ENCODE measurements around the gene ALDOB. TPM values are rescaled to one million over a fixed set of nuclear protein-coding genes. Genes with fewer than 3 reads are reported as not detected.

ALDOB gene
- total and polyA plus RNA-seq, 4 donors: 527 to 2,132 (median 1,808) TPM

DNA sequence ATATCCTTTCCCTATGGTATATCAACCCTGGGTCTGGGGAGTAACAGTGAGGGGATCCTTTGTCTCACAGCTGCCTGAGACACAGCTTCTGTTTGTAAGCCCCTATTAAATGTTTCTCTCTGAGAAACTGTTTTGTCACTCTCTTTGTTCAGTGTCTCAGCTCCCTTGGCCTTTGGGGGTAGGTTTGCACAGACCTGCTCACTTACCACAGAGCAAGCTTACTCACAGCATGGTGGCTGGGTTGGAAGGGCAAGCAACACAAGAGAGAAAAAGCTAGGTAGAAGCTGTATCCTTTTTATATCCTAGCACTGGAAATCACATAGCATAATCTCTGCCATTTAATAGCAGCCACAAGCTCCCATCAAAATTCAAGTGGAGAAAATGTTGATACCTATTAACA is 55.3 kb downstream of the ALDOB start:
- DNase-seq (ENCODE audit: low spot score): no peak
- H3K27ac ChIP-seq (ENCODE audit: low read depth in 1 of 2, low read length in 2 of 2): peak overlapping the region in 1 of 2 donors; percentile 0
- peaks cover 0 to 10% (median 3%) of the 10 kb centered on the region in 4 donors for H3K36me3 ChIP-seq (ENCODE audit: control insufficient read depth in 4 of 4, insufficient read depth in 3 of 4, low read depth in 1 of 4, low read length in 3 of 4)
- peaks cover 4 to 53% (median 26%) of the 10 kb centered on the region in 4 donors for H3K4me1 ChIP-seq (ENCODE audit: control insufficient read depth in 4 of 4, insufficient read depth in 4 of 4, low read length in 3 of 4)
- H3K9me3 ChIP-seq (ENCODE audit: control insufficient read depth in 4 of 4, low read length in 3 of 4): peaks cover 0 to 2% (median 0%) of the 10 kb centered on the region in 4 donors
- H3K27me3 ChIP-seq (ENCODE audit: control insufficient read depth in 4 of 4, insufficient read depth in 4 of 4, low read length in 3 of 4): no peaks in the 10 kb centered on the region
- no peak overlapping the region for H3K4me3 ChIP-seq (ENCODE audit: low read depth in 1 of 3, low read length in 3 of 3)
- no peak overlapping the region for H3K9ac ChIP-seq (ENCODE audit: low read depth in 1 of 2, low read length in 2 of 2)
- TF ChIP-seq CTCF (IDR thresholded peaks at IDR 0.05; ENCODE audit: low read depth, low read length, missing input control): no peak
- peak; percentile 4 for TF ChIP-seq YY1 (IDR thresholded peaks at IDR 0.05)

- peak overlapping the region in 1 of 2 donors; percentile 44 for H3K27ac ChIP-seq (ENCODE audit: low read depth in 1 of 2, low read length in 2 of 2)
- peaks cover 0 to 21% (median 9%) of the 10 kb centered on the region in 4 donors for H3K36me3 ChIP-seq (ENCODE audit: control insufficient read depth in 4 of 4, insufficient read depth in 3 of 4, low read depth in 1 of 4, low read length in 3 of 4)
- no peaks in the 10 kb centered on the region for H3K27me3 ChIP-seq (ENCODE audit: control insufficient read depth in 4 of 4, insufficient read depth in 4 of 4, low read length in 3 of 4)
- H3K4me1 ChIP-seq (ENCODE audit: control insufficient read depth in 4 of 4, insufficient read depth in 4 of 4, low read length in 3 of 4): peaks cover 4 to 64% (median 31%) of the 10 kb centered on the region in 4 donors
- no peak for DNase-seq (ENCODE audit: low spot score)
- WGBS: 59% methylated on average over 6 of the region's 6 CpGs
- H3K9me3 ChIP-seq (ENCODE audit: control insufficient read depth in 4 of 4, low read length in 3 of 4): no peaks in the 10 kb centered on the region
- H3K9ac ChIP-seq (ENCODE audit: low read depth in 1 of 2, low read length in 2 of 2): no peak overlapping the region
- TF ChIP-seq, protein P1, sequence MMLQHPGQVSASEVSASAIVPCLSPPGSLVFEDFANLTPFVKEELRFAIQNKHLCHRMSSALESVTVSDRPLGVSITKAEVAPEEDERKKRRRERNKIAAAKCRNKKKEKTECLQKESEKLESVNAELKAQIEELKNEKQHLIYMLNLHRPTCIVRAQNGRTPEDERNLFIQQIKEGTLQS (IDR thresholded peaks at IDR 0.05): no peak
- no peak for TF ChIP-seq JUND (IDR thresholded peaks at IDR 0.05)
- no peak for TF ChIP-seq RAD21 (IDR thresholded peaks at IDR 0.05)
- no peak for TF ChIP-seq GABPA (IDR thresholded peaks at IDR 0.05 in 1 of 2, conservative IDR thresholded peaks at IDR 0.05 in 1 of 2)
- no peak for TF ChIP-seq SP1 (IDR thresholded peaks at IDR 0.05)
- no peak for TF ChIP-seq TAF1 (conservative IDR thresholded peaks at IDR 0.05)
- TF ChIP-seq, protein P2, sequence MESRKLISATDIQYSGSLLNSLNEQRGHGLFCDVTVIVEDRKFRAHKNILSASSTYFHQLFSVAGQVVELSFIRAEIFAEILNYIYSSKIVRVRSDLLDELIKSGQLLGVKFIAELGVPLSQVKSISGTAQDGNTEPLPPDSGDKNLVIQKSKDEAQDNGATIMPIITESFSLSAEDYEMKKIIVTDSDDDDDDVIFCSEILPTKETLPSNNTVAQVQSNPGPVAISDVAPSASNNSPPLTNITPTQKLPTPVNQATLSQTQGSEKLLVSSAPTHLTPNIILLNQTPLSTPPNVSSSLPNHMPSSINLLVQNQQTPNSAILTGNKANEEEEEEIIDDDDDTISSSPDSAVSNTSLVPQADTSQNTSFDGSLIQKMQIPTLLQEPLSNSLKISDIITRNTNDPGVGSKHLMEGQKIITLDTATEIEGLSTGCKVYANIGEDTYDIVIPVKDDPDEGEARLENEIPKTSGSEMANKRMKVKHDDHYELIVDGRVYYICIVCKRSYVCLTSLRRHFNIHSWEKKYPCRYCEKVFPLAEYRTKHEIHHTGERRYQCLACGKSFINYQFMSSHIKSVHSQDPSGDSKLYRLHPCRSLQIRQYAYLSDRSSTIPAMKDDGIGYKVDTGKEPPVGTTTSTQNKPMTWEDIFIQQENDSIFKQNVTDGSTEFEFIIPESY (IDR thresholded peaks at IDR 0.05): no peak
- TF ChIP-seq RXRA (IDR thresholded peaks at IDR 0.05): no peak
- no peak for TF ChIP-seq FOXA1 (IDR thresholded peaks at IDR 0.05)
- TF ChIP-seq CTCF (IDR thresholded peaks at IDR 0.05; ENCODE audit: low read depth, low read length, missing input control): no peak
- no peak for TF ChIP-seq NR2F2 (IDR thresholded peaks at IDR 0.05)
- H3K4me3 ChIP-seq (ENCODE audit: low read depth in 1 of 3, low read length in 3 of 3): no peak overlapping the region
Observed at GRCh38 chr9:101376111-101376848, 59.3 kb downstream of the ALDOB start.
